A549 (cell line): ENCODE results near the gene HPCAL1.

ENCODE experiments used
- EP300 ChIP-seq, 2 experiments: fragments of >200 bp; sonication (Bioruptor Twin); formaldehyde crosslinking; IDR thresholded peaks; 2 replicates in 1 of 2; 3 replicates in 1 of 2; pipeline ENCODE4 v1.6.1; 2016 to 2017
- HDAC2 ChIP-seq: fragments of 200-600 bp; sonication (generic); IDR thresholded peaks from 2 replicates; pipeline ENCODE4 v1.6.1; 2016
- JUN ChIP-seq, 2 experiments: fragments of >200 bp; sonication (Bioruptor Twin); formaldehyde crosslinking; IDR thresholded peaks; 2 replicates in 1 of 2; 3 replicates in 1 of 2; pipeline ENCODE4 v1.6.1; 2016 to 2017
- KDM5A ChIP-seq: fragments of 200-600 bp; sonication (generic); IDR thresholded peaks from 2 replicates; pipeline ENCODE4 v1.6.1; 2016; ENCODE audit warnings: antibody characterized with exemption, mild to moderate bottlenecking
- TF ChIP-seq, protein P1 (sequence below): fragments of >200 bp; sonication (Bioruptor Twin); formaldehyde crosslinking; IDR thresholded peaks from 3 replicates; pipeline ENCODE4 v1.5.1; 2016
- TF ChIP-seq, protein P2 (sequence below): fragments of 200-600 bp; sonication (generic); IDR thresholded peaks from 2 replicates; pipeline ENCODE4 v1.6.1; 2016; ENCODE audit warnings: antibody characterized with exemption, mild to moderate bottlenecking, moderate library complexity

- TF ChIP-seq, protein P1, sequence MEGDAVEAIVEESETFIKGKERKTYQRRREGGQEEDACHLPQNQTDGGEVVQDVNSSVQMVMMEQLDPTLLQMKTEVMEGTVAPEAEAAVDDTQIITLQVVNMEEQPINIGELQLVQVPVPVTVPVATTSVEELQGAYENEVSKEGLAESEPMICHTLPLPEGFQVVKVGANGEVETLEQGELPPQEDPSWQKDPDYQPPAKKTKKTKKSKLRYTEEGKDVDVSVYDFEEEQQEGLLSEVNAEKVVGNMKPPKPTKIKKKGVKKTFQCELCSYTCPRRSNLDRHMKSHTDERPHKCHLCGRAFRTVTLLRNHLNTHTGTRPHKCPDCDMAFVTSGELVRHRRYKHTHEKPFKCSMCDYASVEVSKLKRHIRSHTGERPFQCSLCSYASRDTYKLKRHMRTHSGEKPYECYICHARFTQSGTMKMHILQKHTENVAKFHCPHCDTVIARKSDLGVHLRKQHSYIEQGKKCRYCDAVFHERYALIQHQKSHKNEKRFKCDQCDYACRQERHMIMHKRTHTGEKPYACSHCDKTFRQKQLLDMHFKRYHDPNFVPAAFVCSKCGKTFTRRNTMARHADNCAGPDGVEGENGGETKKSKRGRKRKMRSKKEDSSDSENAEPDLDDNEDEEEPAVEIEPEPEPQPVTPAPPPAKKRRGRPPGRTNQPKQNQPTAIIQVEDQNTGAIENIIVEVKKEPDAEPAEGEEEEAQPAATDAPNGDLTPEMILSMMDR: no peak
- TF ChIP-seq JUN (IDR thresholded peaks at IDR 0.05): no peak
- TF ChIP-seq, protein P2, sequence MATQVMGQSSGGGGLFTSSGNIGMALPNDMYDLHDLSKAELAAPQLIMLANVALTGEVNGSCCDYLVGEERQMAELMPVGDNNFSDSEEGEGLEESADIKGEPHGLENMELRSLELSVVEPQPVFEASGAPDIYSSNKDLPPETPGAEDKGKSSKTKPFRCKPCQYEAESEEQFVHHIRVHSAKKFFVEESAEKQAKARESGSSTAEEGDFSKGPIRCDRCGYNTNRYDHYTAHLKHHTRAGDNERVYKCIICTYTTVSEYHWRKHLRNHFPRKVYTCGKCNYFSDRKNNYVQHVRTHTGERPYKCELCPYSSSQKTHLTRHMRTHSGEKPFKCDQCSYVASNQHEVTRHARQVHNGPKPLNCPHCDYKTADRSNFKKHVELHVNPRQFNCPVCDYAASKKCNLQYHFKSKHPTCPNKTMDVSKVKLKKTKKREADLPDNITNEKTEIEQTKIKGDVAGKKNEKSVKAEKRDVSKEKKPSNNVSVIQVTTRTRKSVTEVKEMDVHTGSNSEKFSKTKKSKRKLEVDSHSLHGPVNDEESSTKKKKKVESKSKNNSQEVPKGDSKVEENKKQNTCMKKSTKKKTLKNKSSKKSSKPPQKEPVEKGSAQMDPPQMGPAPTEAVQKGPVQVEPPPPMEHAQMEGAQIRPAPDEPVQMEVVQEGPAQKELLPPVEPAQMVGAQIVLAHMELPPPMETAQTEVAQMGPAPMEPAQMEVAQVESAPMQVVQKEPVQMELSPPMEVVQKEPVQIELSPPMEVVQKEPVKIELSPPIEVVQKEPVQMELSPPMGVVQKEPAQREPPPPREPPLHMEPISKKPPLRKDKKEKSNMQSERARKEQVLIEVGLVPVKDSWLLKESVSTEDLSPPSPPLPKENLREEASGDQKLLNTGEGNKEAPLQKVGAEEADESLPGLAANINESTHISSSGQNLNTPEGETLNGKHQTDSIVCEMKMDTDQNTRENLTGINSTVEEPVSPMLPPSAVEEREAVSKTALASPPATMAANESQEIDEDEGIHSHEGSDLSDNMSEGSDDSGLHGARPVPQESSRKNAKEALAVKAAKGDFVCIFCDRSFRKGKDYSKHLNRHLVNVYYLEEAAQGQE: no peak
- TF ChIP-seq EP300 (IDR thresholded peaks at IDR 0.05): no peak
- no peak for TF ChIP-seq HDAC2
- no peak for TF ChIP-seq KDM5A
These were observed 60.3 kb downstream of the HPCAL1 start for GRCh38 chr2:10362898-10363454.
